ENCODE results near the gene DIPK2A.

DIPK2A gene

DNA sequence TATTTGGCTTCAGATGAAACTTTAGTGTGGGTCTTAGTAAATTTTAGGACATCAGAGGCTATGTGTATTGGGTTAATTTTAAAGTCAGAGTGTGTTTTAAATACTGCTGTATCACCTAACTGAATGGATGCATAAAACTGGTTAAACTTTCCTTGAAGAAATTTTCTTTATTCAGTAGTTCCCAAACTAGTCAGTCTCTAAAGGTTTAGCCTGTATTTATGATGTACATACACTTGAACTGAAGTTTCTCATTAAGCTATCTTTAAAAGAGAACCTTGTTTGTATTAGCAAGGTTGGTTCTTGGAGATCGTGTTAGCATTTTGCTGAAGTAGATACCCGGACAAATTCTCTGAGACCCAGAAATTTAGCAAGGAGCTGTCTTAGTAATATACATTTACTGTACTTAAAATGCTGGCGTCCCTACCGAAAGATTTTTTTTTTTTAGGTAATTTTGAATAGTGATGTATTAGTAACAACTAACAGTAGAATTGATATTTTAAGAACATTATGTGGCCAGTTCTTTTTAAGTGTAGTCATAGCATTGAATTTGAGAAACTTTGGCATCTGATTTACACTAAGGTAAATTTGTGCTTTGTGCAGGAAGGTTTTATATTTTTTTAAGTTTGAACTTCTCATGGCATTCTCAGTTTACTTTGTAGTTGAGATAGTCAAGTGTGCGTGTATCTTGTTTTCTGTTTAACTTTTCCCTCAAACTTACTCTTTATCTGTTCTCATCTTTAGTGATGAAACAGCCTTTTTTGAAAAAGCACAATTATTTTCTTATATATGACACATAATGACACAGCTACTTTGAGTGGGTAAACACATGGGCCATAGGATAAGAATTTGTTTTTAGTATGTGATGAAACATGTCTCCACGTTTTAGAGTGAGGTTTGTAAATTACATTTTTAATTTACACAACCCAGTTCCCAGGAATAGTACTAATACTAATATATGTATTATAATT is 2.9 kb downstream of the DIPK2A start:
- DNase-seq (ENCODE audit: low read depth in 3 of 3) = no peak

GRCh38 chr3:143975554-143976152 is 4.0 kb downstream of the DIPK2A start:
- DNase-seq (ENCODE audit: low read depth in 3 of 3) = no peak

GRCh38 chr3:143977341-143978262 is 6.0 kb downstream of the DIPK2A start:
- no peak for DNase-seq (ENCODE audit: low read depth in 3 of 3)

GRCh38 chr3:143978263-143978631 is 6.6 kb downstream of the DIPK2A start:
- DNase-seq (ENCODE audit: low read depth in 3 of 3) = no peak

- DNase-seq (ENCODE audit: low read depth in 3 of 3) = no peak
These were observed 7.4 kb downstream of the DIPK2A start for GRCh38 chr3:143979041-143979440.

GRCh38 chr3:143979813-143980212 is 8.2 kb downstream of the DIPK2A start:
- no peak for DNase-seq (ENCODE audit: low read depth in 3 of 3)

- DNase-seq (ENCODE audit: low read depth in 3 of 3) = no peak
These were observed 16.7 kb downstream of the DIPK2A start for GRCh38 chr3:143988306-143988705.

DNA sequence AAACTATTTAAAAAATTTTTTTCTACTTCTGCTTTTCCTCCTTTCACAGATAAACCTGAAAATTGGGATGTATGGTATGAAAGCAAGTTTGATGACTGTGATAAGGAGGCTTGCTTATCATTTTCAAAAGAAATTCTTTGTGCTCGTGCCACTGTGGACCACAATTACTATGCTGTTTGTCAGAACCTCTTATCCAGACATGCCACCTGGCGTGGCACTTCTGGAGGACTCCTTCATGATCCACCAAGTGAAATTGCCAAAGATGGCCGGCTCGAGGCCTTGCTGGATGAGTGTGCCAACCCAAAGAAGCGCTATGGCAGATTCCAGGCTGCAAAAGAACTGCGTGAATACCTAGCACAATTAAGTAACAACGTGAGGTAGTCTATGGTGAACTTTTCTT is 17.8 kb downstream of the DIPK2A start:
- no peak for DNase-seq (ENCODE audit: low read depth in 3 of 3)

DNA sequence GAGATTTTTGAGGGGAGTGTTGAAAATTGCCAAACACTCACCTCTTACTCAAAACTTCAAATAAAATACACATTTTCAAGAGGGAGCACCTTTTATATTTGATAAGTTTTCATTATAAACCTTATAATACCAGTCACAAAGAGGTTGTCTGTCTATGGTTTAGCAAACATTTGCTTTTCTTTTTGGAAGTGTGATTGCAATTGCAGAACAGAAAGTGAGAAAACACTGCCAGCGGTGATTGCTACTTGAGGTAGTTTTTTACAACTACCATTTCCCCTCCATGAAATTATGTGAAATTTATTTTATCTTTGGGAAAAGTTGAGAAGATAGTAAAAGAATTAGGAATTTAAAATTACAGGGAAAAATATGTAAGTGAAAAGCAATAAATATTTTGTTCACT is 20.1 kb downstream of the DIPK2A start:
- DNase-seq (ENCODE audit: low read depth in 3 of 3) = no peak

DNA sequence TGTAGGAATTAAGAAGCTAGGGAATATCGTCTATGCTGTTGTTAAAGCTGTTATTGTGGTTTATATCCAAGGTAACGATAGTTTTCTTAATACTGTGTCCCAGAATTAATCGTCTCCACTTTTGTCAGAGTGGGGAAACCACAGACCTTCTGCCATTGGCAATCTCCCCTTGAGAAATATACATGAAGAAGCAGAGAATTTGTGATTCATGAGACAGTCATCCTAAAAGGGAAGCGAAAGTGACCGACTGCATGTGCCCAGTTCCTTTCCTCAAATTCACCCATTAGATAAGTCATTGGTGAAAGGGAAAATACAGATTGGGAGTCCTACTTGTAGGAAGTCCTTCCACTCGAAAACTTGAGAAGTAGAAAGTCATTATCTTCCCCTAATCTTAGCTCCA is 26.6 kb downstream of the DIPK2A start:
- DNase-seq (ENCODE audit: low read depth in 3 of 3) = no peak

DNA sequence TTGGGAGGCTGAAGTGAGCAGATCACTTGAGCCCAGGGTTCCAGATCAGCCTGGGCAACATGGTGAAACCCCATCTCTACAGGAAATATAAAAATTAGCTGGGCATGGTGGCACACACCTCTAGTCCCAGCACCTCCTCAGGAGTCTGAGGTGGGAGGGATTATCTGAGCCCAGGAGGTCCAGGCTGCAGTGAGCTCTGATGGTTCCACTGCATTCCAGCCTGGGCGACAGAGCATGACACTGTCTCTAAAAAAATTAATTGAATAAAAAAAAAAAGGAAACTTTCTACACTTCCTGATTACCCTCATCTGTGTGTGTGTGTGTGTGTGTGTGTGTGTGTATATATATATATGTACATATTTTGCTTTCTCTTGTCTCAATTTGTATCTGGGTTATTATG is 31.4 kb downstream of the DIPK2A start:
- DNase-seq (ENCODE audit: low read depth in 3 of 3) = no peak

GRCh38 chr3:144010371-144010770 is 38.7 kb downstream of the DIPK2A start:
- no peak for DNase-seq (ENCODE audit: low read depth in 3 of 3)

DNA sequence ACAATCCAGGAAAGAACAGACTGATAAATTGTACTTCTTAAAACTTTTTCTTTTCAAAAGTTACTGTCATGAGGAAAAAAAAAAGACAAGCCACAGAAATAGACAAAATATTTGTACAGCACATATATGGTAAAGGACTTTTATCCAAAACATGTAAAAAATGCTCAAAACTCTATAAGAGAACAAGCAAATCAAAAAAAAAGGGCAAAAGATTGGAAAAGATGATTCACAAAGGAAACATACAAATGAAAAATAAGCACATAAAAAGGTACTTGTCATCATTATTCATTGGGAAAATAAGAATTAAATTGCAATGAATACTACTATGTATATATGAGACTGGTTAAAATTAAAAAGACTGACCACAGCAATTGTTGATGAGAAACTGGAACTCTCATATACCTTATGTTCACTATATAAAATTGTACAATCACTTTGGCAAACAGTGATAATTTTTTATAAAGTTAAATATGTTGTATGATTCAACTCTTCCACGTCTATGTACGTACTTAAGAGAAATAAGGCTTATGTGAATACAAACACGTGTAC is 39.7 kb downstream of the DIPK2A start:
- no peak for DNase-seq (ENCODE audit: low read depth in 3 of 3)

- DNase-seq (ENCODE audit: low read depth in 3 of 3) = no peak
These were observed 43.5 kb downstream of the DIPK2A start for GRCh38 chr3:144015133-144015532.

DNA sequence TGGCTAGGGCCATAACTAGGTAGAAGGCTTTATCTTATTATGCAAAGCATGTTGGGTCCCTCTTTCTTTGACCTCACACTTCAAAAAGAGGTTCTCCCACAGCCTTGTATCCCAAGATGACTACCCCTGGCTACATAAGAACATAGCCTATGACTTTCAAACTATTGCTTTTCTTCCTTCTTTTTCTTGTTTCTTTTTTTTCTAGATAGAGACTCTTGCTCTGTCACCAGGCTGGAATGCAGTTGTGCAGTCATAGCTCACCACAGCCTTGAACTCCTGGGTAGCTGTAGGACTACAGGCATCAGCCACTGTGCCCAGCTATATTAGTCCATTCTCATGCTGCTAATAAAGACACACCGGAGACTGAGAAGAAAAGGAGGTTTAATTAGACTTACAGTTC is 47.2 kb downstream of the DIPK2A start:
- no peak for DNase-seq (ENCODE audit: low read depth in 3 of 3)
